ENCODE data around the gene NR2C2AP.
A peak's percentile ranks its signal among the peaks of the same experiment; 100 is the strongest.
"Not testable (repeated sequence)": the region's sequence is repeated elsewhere in the genome, so short reads cannot be mapped to it uniquely, and the experiment has no call there.

NR2C2AP gene

GRCh38 chr19:19203012-19203856, at the start of gene NR2C2AP:
TSS of gene NR2C2AP (minus strand) at chr19:19203414. CDS start at chr19:19203060, 354 bp downstream.
- peak; percentile 96 for DNase-seq

- DNase-seq: no peak
These were observed 47.1 kb upstream of the NR2C2AP start for GRCh38 chr19:19250196-19250801.

- DNase-seq: no peak
These were observed 37.3 kb upstream of the NR2C2AP start for GRCh38 chr19:19240476-19240875.

- no peak for DNase-seq
These were observed 36.5 kb upstream of the NR2C2AP start for GRCh38 chr19:19239675-19240074.

GRCh38 chr19:19238126-19238894, 35.1 kb upstream of the NR2C2AP start:
- no peak for DNase-seq

GRCh38 chr19:19236173-19236572, 33.0 kb upstream of the NR2C2AP start:
- DNase-seq: no peak

- DNase-seq: no peak
These were observed 31.1 kb upstream of the NR2C2AP start for GRCh38 chr19:19234220-19234816.

GRCh38 chr19:19232261-19232721, 29.1 kb upstream of the NR2C2AP start:
- DNase-seq: no peak

- DNase-seq: no peak
These were observed 27.8 kb upstream of the NR2C2AP start for GRCh38 chr19:19230999-19231398.

GRCh38 chr19:19229701-19230100, 26.5 kb upstream of the NR2C2AP start:
- no peak for DNase-seq

GRCh38 chr19:19227217-19227616, 24.0 kb upstream of the NR2C2AP start:
- no peak for DNase-seq

GRCh38 chr19:19226663-19227062, 23.4 kb upstream of the NR2C2AP start:
- DNase-seq: no peak

GRCh38 chr19:19226204-19226603, 23.0 kb upstream of the NR2C2AP start:
- no peak for DNase-seq

- DNase-seq: peak; percentile 86
These were observed 21.8 kb upstream of the NR2C2AP start for GRCh38 chr19:19224852-19225494.

- DNase-seq: no peak
These were observed 21.1 kb upstream of the NR2C2AP start for GRCh38 chr19:19224150-19224851.

- no peak for DNase-seq
These were observed 20.4 kb upstream of the NR2C2AP start for GRCh38 chr19:19223636-19224035.

- DNase-seq: no peak
These were observed 19.8 kb upstream of the NR2C2AP start for GRCh38 chr19:19223060-19223459.

- DNase-seq: not testable (repeated sequence)
These were observed 17.8 kb upstream of the NR2C2AP start for GRCh38 chr19:19221000-19221399.

GRCh38 chr19:19218911-19219310, 15.7 kb upstream of the NR2C2AP start:
- DNase-seq: no peak

- DNase-seq: no peak
These were observed 13.9 kb upstream of the NR2C2AP start for GRCh38 chr19:19217099-19217498.

GRCh38 chr19:19215792-19216191, 12.6 kb upstream of the NR2C2AP start:
- no peak for DNase-seq

GRCh38 chr19:19214892-19215291, 11.7 kb upstream of the NR2C2AP start:
- peak; percentile 71 for DNase-seq
